OCI-LY1 (cell line): ENCODE measurements around the gene WDFY2.

Source experiments
- H2AFZ ChIP-seq: fragments of 200-600 bp; sonication (generic), shearing (Covaris generic); 2 replicates; pipeline ENCODE4 v1.6.0; 2014; ENCODE audit warnings: antibody characterized with exemption, mild to moderate bottlenecking, low read length
- H3F3A ChIP-seq: fragments of 200-600 bp; sonication (generic), shearing (Covaris generic); 2 replicates; pipeline ENCODE4 v1.6.0; 2014; ENCODE audit warnings: mild to moderate bottlenecking, antibody characterized with exemption, low read length, moderate library complexity; ENCODE audit not compliant: insufficient read depth
- H3K27ac ChIP-seq: fragments of 200-600 bp; sonication (generic); 2 replicates; pipeline ENCODE4 v1.5.1; 2014; ENCODE audit warnings: low read length, mixed run types, mild to moderate bottlenecking, low read depth; ENCODE audit not compliant: poor library complexity, severe bottlenecking
- H3K27me3 ChIP-seq: fragments of 200-600 bp; sonication (generic); 2 replicates; pipeline ENCODE4 v1.6.0; 2014; ENCODE audit warnings: antibody characterized with exemption, mild to moderate bottlenecking, low read length, moderate library complexity; ENCODE audit not compliant: insufficient read depth
- H3K36me3 ChIP-seq: fragments of 200-600 bp; sonication (generic); 2 replicates; pipeline ENCODE4 v1.6.1; 2014; ENCODE audit warnings: mild to moderate bottlenecking, antibody characterized with exemption, low read length, moderate library complexity, mixed read lengths; ENCODE audit not compliant: insufficient read depth
- H3K4me1 ChIP-seq: fragments of 200-600 bp; sonication (generic); 2 replicates; pipeline ENCODE4 v1.5.1; 2014; ENCODE audit warnings: mild to moderate bottlenecking, low read length, moderate library complexity; ENCODE audit not compliant: insufficient read depth, severe bottlenecking
- H3K4me2 ChIP-seq: fragments of 200-600 bp; sonication (generic), shearing (Covaris generic); 2 replicates; pipeline ENCODE4 v1.6.1; 2014; ENCODE audit warnings: low read length
- H3K4me3 ChIP-seq: fragments of 200-600 bp; sonication (generic); 2 replicates; pipeline ENCODE4 v1.5.1; 2014; ENCODE audit warnings: low read length, low read depth, mild to moderate bottlenecking, mixed read lengths; ENCODE audit not compliant: poor library complexity, severe bottlenecking
- H3K79me2 ChIP-seq: fragments of 200-600 bp; shearing (Covaris generic); 2 replicates; pipeline ENCODE4 v1.6.1; 2016; ENCODE audit warnings: mixed run types, low read length, mixed read lengths; ENCODE audit not compliant: insufficient read depth
- H3K9ac ChIP-seq: fragments of 200-600 bp; sonication (generic), shearing (Covaris generic); 2 replicates; pipeline ENCODE4 v1.6.1; 2014; ENCODE audit warnings: mild to moderate bottlenecking, low read length, mixed read lengths
- H3K9me2 ChIP-seq: fragments of 200-600 bp; sonication (generic), shearing (Covaris generic); 2 replicates; pipeline ENCODE4 v1.6.1; 2014; ENCODE audit warnings: low read depth, mild to moderate bottlenecking, low read length, mixed read lengths
- H3K9me3 ChIP-seq: fragments of 200-600 bp; shearing (Covaris generic); 2 replicates; pipeline ENCODE4 v1.6.1; 2014; ENCODE audit warnings: low read length, mixed read lengths
- H4K20me1 ChIP-seq: fragments of 200-600 bp; sonication (generic), shearing (Covaris generic); 2 replicates; pipeline ENCODE4 v1.6.0; 2016; ENCODE audit warnings: mild to moderate bottlenecking, low read length; ENCODE audit not compliant: insufficient read depth
- EZH2 ChIP-seq: fragments of 200-600 bp; sonication (generic), shearing (Covaris generic); IDR thresholded peaks from 2 replicates; pipeline ENCODE4 v1.8.0; 2017; ENCODE audit warnings: borderline replicate concordance, mixed run types, mild to moderate bottlenecking, antibody characterized with exemption, low read length, moderate library complexity, mixed read lengths
- TF ChIP-seq, protein P1 (sequence below): fragments of 200-600 bp; sonication (generic), shearing (Covaris generic); IDR thresholded peaks from 2 replicates; pipeline ENCODE4 v1.5.1; 2017; ENCODE audit warnings: mild to moderate bottlenecking, antibody characterized with exemption, low read length, moderate library complexity, mixed read lengths

The WDFY2 gene

DNA sequence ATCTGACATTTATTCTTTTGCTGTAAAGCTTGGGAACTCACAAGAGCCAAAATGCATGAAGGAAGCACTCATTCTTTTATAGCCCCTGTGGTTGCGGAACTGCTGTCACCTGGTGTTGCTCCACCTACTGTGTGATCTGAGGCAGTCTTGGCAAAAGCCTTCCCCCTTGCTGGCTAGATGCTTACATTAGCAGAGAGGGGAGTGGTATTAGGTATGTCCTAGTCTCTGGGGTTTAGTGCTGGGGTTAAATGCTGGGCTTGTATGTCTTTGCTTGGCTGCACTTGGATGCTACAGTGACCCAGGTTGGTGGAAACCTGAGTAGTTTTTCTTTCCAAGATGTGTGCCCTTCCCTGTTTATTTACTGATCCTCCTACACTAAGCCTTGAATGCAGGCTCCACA, 99.3 kb downstream of the WDFY2 start:
- TF ChIP-seq, protein P1, sequence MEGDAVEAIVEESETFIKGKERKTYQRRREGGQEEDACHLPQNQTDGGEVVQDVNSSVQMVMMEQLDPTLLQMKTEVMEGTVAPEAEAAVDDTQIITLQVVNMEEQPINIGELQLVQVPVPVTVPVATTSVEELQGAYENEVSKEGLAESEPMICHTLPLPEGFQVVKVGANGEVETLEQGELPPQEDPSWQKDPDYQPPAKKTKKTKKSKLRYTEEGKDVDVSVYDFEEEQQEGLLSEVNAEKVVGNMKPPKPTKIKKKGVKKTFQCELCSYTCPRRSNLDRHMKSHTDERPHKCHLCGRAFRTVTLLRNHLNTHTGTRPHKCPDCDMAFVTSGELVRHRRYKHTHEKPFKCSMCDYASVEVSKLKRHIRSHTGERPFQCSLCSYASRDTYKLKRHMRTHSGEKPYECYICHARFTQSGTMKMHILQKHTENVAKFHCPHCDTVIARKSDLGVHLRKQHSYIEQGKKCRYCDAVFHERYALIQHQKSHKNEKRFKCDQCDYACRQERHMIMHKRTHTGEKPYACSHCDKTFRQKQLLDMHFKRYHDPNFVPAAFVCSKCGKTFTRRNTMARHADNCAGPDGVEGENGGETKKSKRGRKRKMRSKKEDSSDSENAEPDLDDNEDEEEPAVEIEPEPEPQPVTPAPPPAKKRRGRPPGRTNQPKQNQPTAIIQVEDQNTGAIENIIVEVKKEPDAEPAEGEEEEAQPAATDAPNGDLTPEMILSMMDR, result no peak
- no peak for TF ChIP-seq EZH2
- Histone ChIP-seq H3K79me2 (no peaks in the 10 kb centered on the region), H4K20me1 (no peaks in the 10 kb centered on the region)

DNA sequence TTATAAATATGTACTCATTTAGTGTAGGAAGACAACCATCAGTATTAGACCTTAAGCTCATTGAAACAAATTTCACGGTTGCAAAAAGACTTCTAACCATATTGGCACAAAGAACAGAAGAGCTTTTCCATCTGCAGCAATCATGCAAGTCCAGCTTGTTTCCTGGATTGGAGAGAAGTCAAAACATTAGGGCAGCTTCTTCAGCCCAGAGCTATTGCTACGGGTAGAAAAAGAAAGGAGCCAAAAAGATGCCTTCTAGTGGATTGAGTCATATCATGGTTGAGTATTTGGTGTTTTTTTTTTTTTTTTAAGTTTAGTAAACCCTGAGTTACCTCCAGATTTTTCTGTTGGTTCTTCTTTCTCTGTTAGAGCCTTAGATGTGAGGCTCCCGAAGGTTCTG, 99.8 kb downstream of the WDFY2 start:
- no peaks in the 10 kb centered on the region; the same call in 1 of the 2 replicates for H3F3A ChIP-seq
- H3K9me3 ChIP-seq, result no peaks in the 10 kb centered on the region
- H3K36me3 ChIP-seq, result no peaks in the 10 kb centered on the region
- H3K79me2 ChIP-seq, result no peaks in the 10 kb centered on the region
- H3K4me2 ChIP-seq, result no peak overlapping the region
- no peak overlapping the region for H3K27ac ChIP-seq
- no peaks in the 10 kb centered on the region for H3K27me3 ChIP-seq
- no peak for TF ChIP-seq EZH2
- TF ChIP-seq, protein P1, result no peak
- no peak overlapping the region for H3K9ac ChIP-seq
- H4K20me1 ChIP-seq, result no peaks in the 10 kb centered on the region
- no peaks in the 10 kb centered on the region for H3K9me2 ChIP-seq
- H3K4me1 ChIP-seq, result no peaks in the 10 kb centered on the region
- no peak overlapping the region for H2AFZ ChIP-seq
- H3K4me3 ChIP-seq, result no peak overlapping the region

More for the DNA sequence above, 99.3 kb downstream of the WDFY2 start:
- Histone ChIP-seq H3K4me3 (no peak overlapping the region), H3K27ac (no peak overlapping the region), H3K9ac (no peak overlapping the region), H3K4me2 (no peak overlapping the region), H3K9me2 (no peaks in the 10 kb centered on the region), H3K27me3 (no peaks in the 10 kb centered on the region), H3K9me3 (no peaks in the 10 kb centered on the region), H2AFZ (no peak overlapping the region), H3K36me3 (no peaks in the 10 kb centered on the region), H3K4me1 (no peaks in the 10 kb centered on the region), H3F3A (no peaks in the 10 kb centered on the region; the same call in 1 of the 2 replicates)

DNA sequence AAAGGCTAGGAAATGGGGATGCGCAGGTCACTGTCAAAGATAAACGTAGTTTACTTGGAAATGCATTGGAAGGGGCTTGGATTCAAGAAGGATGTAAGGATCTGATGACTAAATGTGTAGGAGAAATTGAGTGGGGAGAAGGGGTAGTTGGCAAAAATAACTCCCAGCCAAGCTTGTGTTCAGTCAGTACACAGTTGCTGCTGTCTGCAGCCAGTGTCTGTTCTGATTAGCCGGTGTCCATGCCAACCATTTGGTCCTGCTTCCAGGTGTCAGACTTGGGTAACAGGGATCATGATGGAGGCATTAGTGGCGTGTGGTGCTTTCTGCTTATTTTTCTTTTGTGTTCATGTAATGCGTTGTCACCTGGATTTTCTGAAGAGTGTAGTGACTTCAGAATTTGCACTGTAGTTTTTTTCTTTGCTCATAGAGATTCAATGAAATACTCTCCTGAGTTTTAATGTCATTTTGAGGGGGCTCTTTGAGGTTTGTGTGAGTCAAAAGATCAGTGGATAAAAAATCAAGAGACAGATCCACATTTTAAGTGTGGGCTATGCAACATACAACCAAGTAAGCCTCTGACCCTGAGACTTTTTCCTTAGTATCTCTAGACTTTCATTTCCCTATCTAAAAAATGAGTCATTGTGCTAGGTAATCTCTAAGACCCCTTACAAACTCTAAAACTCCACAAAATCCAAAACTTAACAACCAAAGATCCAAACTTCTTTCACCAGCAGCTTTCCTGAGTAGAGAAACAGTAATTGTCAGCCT, 103.9 kb downstream of the WDFY2 start:
- H2AFZ ChIP-seq, result no peak overlapping the region
- H3K9ac ChIP-seq, result no peak overlapping the region
- no peaks in the 10 kb centered on the region for H3K9me3 ChIP-seq
- H3K27me3 ChIP-seq, result no peaks in the 10 kb centered on the region
- H3K36me3 ChIP-seq, result no peaks in the 10 kb centered on the region
- no peak overlapping the region for H3K4me3 ChIP-seq
- H3K4me1 ChIP-seq, result no peaks in the 10 kb centered on the region
- TF ChIP-seq, protein P1, result no peak
- no peak for TF ChIP-seq EZH2
- H3K79me2 ChIP-seq, result no peaks in the 10 kb centered on the region
- H3K4me2 ChIP-seq, result no peak overlapping the region
- no peaks in the 10 kb centered on the region for H3K9me2 ChIP-seq
- no peak overlapping the region for H3K27ac ChIP-seq
- no peaks in the 10 kb centered on the region for H4K20me1 ChIP-seq
- H3F3A ChIP-seq, result no peaks in the 10 kb centered on the region; the same call in 1 of the 2 replicates
